ENCODE data around the gene BICRA.

GRCh38 chr19:47657719-47658118, 48.8 kb downstream of the BICRA start:
- TF ChIP-seq CTCF (IDR thresholded peaks at IDR 0.05): no peak
- no peak for TF ChIP-seq POLR2A (IDR thresholded peaks at IDR 0.05)

Measured in adrenal gland (tissue), 5 donors.